ENCODE measurements around the gene CIRBP. TPM values are rescaled to one million over a fixed set of nuclear protein-coding genes. Genes with fewer than 3 reads are reported as not detected.

CIRBP gene
- total and polyA plus RNA-seq, 2 of the 13 experiments (the other 11 are each of a cell fraction or from before 2014, with no cell fraction given): 133 to 140 TPM

DNA sequence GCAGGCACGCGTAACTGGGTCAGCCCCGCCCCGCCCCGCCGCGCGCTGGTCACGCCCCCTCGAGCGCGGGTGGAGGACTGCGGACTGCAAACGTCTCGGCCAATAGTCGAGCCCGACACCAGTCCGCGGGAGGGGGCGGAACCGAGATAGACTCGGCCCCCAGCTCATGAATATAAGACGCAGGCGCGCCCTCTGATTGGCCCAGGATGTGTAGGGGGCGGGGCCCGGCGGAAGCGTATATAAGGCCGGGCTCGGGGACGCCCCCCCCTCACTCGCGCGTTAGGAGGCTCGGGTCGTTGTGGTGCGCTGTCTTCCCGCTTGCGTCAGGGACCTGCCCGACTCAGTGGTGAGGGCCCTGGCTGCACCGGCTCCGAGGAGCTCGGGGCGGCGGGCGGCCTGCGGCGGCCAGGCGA, at the start of gene CIRBP (continued):
- TF ChIP-seq, protein P1, sequence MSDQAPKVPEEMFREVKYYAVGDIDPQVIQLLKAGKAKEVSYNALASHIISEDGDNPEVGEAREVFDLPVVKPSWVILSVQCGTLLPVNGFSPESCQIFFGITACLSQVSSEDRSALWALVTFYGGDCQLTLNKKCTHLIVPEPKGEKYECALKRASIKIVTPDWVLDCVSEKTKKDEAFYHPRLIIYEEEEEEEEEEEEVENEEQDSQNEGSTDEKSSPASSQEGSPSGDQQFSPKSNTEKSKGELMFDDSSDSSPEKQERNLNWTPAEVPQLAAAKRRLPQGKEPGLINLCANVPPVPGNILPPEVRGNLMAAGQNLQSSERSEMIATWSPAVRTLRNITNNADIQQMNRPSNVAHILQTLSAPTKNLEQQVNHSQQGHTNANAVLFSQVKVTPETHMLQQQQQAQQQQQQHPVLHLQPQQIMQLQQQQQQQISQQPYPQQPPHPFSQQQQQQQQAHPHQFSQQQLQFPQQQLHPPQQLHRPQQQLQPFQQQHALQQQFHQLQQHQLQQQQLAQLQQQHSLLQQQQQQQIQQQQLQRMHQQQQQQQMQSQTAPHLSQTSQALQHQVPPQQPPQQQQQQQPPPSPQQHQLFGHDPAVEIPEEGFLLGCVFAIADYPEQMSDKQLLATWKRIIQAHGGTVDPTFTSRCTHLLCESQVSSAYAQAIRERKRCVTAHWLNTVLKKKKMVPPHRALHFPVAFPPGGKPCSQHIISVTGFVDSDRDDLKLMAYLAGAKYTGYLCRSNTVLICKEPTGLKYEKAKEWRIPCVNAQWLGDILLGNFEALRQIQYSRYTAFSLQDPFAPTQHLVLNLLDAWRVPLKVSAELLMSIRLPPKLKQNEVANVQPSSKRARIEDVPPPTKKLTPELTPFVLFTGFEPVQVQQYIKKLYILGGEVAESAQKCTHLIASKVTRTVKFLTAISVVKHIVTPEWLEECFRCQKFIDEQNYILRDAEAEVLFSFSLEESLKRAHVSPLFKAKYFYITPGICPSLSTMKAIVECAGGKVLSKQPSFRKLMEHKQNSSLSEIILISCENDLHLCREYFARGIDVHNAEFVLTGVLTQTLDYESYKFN (CRISPR knock-in tag; conservative IDR thresholded peaks at IDR 0.05): peak; percentile 25; the same call in 1 of the 2 replicates
- no peak for TF ChIP-seq ZNF234 (CRISPR knock-in tag; conservative IDR thresholded peaks at IDR 0.05)
- TF ChIP-seq, protein P2, sequence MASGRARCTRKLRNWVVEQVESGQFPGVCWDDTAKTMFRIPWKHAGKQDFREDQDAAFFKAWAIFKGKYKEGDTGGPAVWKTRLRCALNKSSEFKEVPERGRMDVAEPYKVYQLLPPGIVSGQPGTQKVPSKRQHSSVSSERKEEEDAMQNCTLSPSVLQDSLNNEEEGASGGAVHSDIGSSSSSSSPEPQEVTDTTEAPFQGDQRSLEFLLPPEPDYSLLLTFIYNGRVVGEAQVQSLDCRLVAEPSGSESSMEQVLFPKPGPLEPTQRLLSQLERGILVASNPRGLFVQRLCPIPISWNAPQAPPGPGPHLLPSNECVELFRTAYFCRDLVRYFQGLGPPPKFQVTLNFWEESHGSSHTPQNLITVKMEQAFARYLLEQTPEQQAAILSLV (CRISPR knock-in tag; IDR thresholded peaks at IDR 0.05; ENCODE audit: borderline replicate concordance): no peak
- TF ChIP-seq, protein P3, sequence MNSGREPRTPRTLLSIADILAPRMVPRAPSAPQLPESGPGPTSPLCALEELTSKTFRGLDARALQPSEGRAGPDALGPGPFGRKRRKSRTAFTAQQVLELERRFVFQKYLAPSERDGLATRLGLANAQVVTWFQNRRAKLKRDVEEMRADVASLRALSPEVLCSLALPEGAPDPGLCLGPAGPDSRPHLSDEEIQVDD (CRISPR knock-in tag; IDR thresholded peaks at IDR 0.05; ENCODE audit: borderline replicate concordance): no peak
- TF ChIP-seq ZZZ3 (CRISPR knock-in tag; IDR thresholded peaks at IDR 0.05; ENCODE audit: borderline replicate concordance): no peak
- TF ChIP-seq, protein P4, sequence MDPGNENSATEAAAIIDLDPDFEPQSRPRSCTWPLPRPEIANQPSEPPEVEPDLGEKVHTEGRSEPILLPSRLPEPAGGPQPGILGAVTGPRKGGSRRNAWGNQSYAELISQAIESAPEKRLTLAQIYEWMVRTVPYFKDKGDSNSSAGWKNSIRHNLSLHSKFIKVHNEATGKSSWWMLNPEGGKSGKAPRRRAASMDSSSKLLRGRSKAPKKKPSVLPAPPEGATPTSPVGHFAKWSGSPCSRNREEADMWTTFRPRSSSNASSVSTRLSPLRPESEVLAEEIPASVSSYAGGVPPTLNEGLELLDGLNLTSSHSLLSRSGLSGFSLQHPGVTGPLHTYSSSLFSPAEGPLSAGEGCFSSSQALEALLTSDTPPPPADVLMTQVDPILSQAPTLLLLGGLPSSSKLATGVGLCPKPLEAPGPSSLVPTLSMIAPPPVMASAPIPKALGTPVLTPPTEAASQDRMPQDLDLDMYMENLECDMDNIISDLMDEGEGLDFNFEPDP (CRISPR knock-in tag; conservative IDR thresholded peaks at IDR 0.05): no peak
- TF ChIP-seq, protein P5, sequence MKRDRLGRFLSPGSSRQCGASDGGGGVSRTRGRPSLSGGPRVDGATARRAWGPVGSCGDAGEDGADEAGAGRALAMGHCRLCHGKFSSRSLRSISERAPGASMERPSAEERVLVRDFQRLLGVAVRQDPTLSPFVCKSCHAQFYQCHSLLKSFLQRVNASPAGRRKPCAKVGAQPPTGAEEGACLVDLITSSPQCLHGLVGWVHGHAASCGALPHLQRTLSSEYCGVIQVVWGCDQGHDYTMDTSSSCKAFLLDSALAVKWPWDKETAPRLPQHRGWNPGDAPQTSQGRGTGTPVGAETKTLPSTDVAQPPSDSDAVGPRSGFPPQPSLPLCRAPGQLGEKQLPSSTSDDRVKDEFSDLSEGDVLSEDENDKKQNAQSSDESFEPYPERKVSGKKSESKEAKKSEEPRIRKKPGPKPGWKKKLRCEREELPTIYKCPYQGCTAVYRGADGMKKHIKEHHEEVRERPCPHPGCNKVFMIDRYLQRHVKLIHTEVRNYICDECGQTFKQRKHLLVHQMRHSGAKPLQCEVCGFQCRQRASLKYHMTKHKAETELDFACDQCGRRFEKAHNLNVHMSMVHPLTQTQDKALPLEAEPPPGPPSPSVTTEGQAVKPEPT (CRISPR knock-in tag; IDR thresholded peaks at IDR 0.05; ENCODE audit: low read depth): 0 out of 2 replicates have a peak, but pooled peaks have one; percentile 23
- TF ChIP-seq HDAC2 (CRISPR knock-in tag; IDR thresholded peaks at IDR 0.05): no peak
- TF ChIP-seq KLF15 (CRISPR knock-in tag; IDR thresholded peaks at IDR 0.05; ENCODE audit: borderline replicate concordance): no peak
- TF ChIP-seq ZNF530 (CRISPR knock-in tag; IDR thresholded peaks at IDR 0.05; ENCODE audit: low read depth): no peak
- TF ChIP-seq, protein P6, sequence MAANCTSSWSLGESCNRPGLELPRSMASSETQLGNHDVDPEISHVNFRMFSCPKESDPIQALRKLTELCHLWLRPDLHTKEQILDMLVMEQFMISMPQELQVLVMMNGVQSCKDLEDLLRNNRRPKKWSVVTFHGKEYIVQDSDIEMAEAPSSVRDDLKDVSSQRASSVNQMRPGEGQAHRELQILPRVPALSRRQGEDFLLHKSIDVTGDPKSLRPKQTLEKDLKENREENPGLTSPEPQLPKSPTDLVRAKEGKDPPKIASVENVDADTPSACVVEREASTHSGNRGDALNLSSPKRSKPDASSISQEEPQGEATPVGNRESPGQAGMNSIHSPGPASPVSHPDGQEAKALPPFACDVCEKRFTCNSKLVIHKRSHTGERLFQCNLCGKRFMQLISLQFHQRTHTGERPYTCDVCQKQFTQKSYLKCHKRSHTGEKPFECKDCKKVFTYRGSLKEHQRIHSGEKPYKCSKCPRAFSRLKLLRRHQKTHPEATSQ (CRISPR knock-in tag; IDR thresholded peaks at IDR 0.05; ENCODE audit: borderline replicate concordance): no peak
- TF ChIP-seq BORCS8-MEF2B (CRISPR knock-in tag; IDR thresholded peaks at IDR 0.05): no peak
- TF ChIP-seq ZNF607 (CRISPR knock-in tag; IDR thresholded peaks at IDR 0.05; ENCODE audit: borderline replicate concordance): no peak
- no peak for TF ChIP-seq ZNF660 (CRISPR knock-in tag; IDR thresholded peaks at IDR 0.05; ENCODE audit: borderline replicate concordance, low read depth)
- TF ChIP-seq DR1 (CRISPR knock-in tag; IDR thresholded peaks at IDR 0.05): peak; percentile 96
- TF ChIP-seq SMYD3 (CRISPR knock-in tag; IDR thresholded peaks at IDR 0.05): no peak
- no peak; the same call in 1 of the 2 replicates for TF ChIP-seq FOXK1 (CRISPR knock-in tag; IDR thresholded peaks at IDR 0.05; ENCODE audit: borderline replicate concordance, low read depth)
- no peak for TF ChIP-seq STAG1 (CRISPR knock-in tag; IDR thresholded peaks at IDR 0.05)

Measured in HepG2 (cell line).